ENCODE data around the gene APOB. TPM values are rescaled to one million over a fixed set of nuclear protein-coding genes. Genes with fewer than 3 reads are reported as not detected.

The APOB gene
- total and polyA plus RNA-seq, 2 of the 13 experiments (the other 11 are each of a cell fraction or from before 2014, with no cell fraction given) = 1,569 to 2,515 TPM

- TF ChIP-seq NONO (IDR thresholded peaks at IDR 0.05) (no peak), NONO (CRISPR knock-in tag; conservative IDR thresholded peaks at IDR 0.05) (peak; percentile 68), SOX5 (CRISPR knock-in tag; IDR thresholded peaks at IDR 0.05; ENCODE audit: borderline replicate concordance) (peak; percentile 78), ZNF557 (CRISPR knock-in tag; IDR thresholded peaks at IDR 0.05) (no peak), ZBTB43 (CRISPR knock-in tag; conservative IDR thresholded peaks at IDR 0.05) (peak; percentile 93), ZNF205 (CRISPR knock-in tag; IDR thresholded peaks at IDR 0.05) (0 out of 2 replicates have a peak, but pooled peaks have one; percentile 16), FOXP1 (IDR thresholded peaks at IDR 0.05) (peak; percentile 62; the same call in 1 of the 2 replicates), FOXP1 (CRISPR knock-in tag; IDR thresholded peaks at IDR 0.05) (peak; percentile 93), AGO2 (optimal IDR thresholded peaks at IDR 0.05; ENCODE audit: low read depth, low read length) (no peak), IRF2 (CRISPR knock-in tag; IDR thresholded peaks at IDR 0.05) (no peak; the same call in 1 of the 2 replicates), NFIC (IDR thresholded peaks at IDR 0.05; ENCODE audit: low read length) (peak; percentile 58; the same call in 1 of the 2 replicates), SKIL (CRISPR knock-in tag; IDR thresholded peaks at IDR 0.05; ENCODE audit: borderline replicate concordance) (peak; percentile 39; the same call in 1 of the 2 replicates), HOMEZ (CRISPR knock-in tag; IDR thresholded peaks at IDR 0.05; ENCODE audit: low read depth) (0 out of 2 replicates have a peak, but pooled peaks have one; percentile 33), ZSCAN31 (CRISPR knock-in tag; IDR thresholded peaks at IDR 0.05; ENCODE audit: low read depth) (peak; percentile 42; the same call in 1 of the 2 replicates), HMGXB4 (CRISPR knock-in tag; IDR thresholded peaks at IDR 0.05; ENCODE audit: borderline replicate concordance in 1 of 2, low read depth in 1 of 2) (0 out of 4 replicates have a peak, but pooled peaks of 1 of the 2 experiments have one; percentile 22), ATF2 (CRISPR knock-in tag; IDR thresholded peaks at IDR 0.05) (peak; percentile 51; the same call in 1 of the 2 replicates)
- TF ChIP-seq, protein P1, sequence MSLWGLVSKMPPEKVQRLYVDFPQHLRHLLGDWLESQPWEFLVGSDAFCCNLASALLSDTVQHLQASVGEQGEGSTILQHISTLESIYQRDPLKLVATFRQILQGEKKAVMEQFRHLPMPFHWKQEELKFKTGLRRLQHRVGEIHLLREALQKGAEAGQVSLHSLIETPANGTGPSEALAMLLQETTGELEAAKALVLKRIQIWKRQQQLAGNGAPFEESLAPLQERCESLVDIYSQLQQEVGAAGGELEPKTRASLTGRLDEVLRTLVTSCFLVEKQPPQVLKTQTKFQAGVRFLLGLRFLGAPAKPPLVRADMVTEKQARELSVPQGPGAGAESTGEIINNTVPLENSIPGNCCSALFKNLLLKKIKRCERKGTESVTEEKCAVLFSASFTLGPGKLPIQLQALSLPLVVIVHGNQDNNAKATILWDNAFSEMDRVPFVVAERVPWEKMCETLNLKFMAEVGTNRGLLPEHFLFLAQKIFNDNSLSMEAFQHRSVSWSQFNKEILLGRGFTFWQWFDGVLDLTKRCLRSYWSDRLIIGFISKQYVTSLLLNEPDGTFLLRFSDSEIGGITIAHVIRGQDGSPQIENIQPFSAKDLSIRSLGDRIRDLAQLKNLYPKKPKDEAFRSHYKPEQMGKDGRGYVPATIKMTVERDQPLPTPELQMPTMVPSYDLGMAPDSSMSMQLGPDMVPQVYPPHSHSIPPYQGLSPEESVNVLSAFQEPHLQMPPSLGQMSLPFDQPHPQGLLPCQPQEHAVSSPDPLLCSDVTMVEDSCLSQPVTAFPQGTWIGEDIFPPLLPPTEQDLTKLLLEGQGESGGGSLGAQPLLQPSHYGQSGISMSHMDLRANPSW (CRISPR knock-in tag; IDR thresholded peaks at IDR 0.05; ENCODE audit: borderline replicate concordance) = no peak
Measured at GRCh38 chr2:21047141-21048009, 3.5 kb upstream of the APOB start (continued).

Data from HepG2 (cell line).